IMR-90 (cell line): Measurements from ENCODE around the gene SCAMP1. TPM values are rescaled to one million over a fixed set of nuclear protein-coding genes. Genes with fewer than 3 reads are reported as not detected.

Experiments
- ATAC-seq: fragments of 200-7000 bp; cut with Tn5 transposase; 2 replicates; pipeline ENCODE4 v1.9.1; 2020; ENCODE audit warnings: low read depth, mild to moderate bottlenecking, moderate library complexity
- BruUV-seq: library from RNA; stranded (reverse); fragments of 400-500 nt; replicated peaks from 2 replicates; lab custom pipeline; 2021; lab: Mats Ljungman, UMichigan
- CTCF ChIA-PET: fragments of 300-600 bp; formaldehyde crosslinking; extraction: SDS; loops from one replicate; lab custom pipeline; 2021; ENCODE audit warnings: antibody characterized with exemption; lab: Yijun Ruan, JAX
- POLR2A ChIA-PET: fragments of 300-600 bp; sonication (Branson Sonifier 250); formaldehyde crosslinking; loops from one replicate; lab custom pipeline; 2022; ENCODE audit warnings: antibody characterized with exemption; ENCODE audit not compliant: unreplicated experiment; lab: Charles Lee
- DNase-seq: peaks from one replicate; pipeline ENCODE4 v3.0.0; 2013
- H2AFZ ChIP-seq: replicated peaks from 2 replicates; pipeline ENCODE3; 2013; ENCODE audit warnings: low read length, mild to moderate bottlenecking; ENCODE audit not compliant: poor library complexity
- H2AK5ac ChIP-seq: 2 replicates; pipeline ENCODE4 v1.6.1; 2013; ENCODE audit warnings: low read depth, low read length, inconsistent platforms
- H2AK9ac ChIP-seq: replicated peaks from 2 replicates; pipeline ENCODE3; 2013; ENCODE audit warnings: mild to moderate bottlenecking, low read depth, low read length, moderate library complexity; ENCODE audit not compliant: poor library complexity
- H2BK120ac ChIP-seq: 2 replicates; pipeline ENCODE4 v1.6.1; 2013; ENCODE audit warnings: low read depth, low read length, inconsistent platforms
- H2BK15ac ChIP-seq: 3 replicates; pipeline ENCODE4 v1.6.1; 2013; ENCODE audit warnings: low read depth, low read length, inconsistent platforms
- H2BK20ac ChIP-seq: 2 replicates; pipeline ENCODE4 v1.6.1; 2013; ENCODE audit warnings: low read depth, mild to moderate bottlenecking, inconsistent platforms, low read length, moderate library complexity
- H2BK5ac ChIP-seq: 2 replicates; pipeline ENCODE4 v1.6.1; 2013; ENCODE audit warnings: mild to moderate bottlenecking, low read depth, low read length, inconsistent platforms; ENCODE audit not compliant: poor library complexity, severe bottlenecking
- H3K14ac ChIP-seq: replicated peaks from 2 replicates; pipeline ENCODE4 v1.6.1; 2013; ENCODE audit warnings: low read depth, low read length, inconsistent platforms
- H3K18ac ChIP-seq: 2 replicates; pipeline ENCODE4 v1.6.1; 2013; ENCODE audit warnings: low read depth, low read length, control low read depth
- H3K23ac ChIP-seq: 2 replicates; pipeline ENCODE4 v1.6.1; 2013; ENCODE audit warnings: low read depth, low read length, inconsistent platforms
- H3K27ac ChIP-seq: 2 replicates; pipeline ENCODE4 v1.5.1; 2013; ENCODE audit warnings: mild to moderate bottlenecking, control low read depth, low read length; ENCODE audit not compliant: insufficient read depth
- H3K27me3 ChIP-seq: 2 replicates; pipeline ENCODE4 v1.6.1; 2013; ENCODE audit warnings: low read length; ENCODE audit not compliant: control insufficient read depth, insufficient read depth
- H3K36me3 ChIP-seq: 2 replicates; pipeline ENCODE4 v1.6.1; 2013; ENCODE audit warnings: low read length, mixed read lengths; ENCODE audit not compliant: control insufficient read depth, insufficient read depth
- H3K4ac ChIP-seq: 2 replicates; pipeline ENCODE4 v1.6.1; 2013; ENCODE audit warnings: low read depth, low read length, inconsistent platforms
- H3K4me1 ChIP-seq: 2 replicates; pipeline ENCODE4 v1.6.1; 2013; ENCODE audit warnings: low read length, mixed read lengths; ENCODE audit not compliant: control insufficient read depth, insufficient read depth
- H3K4me2 ChIP-seq: 2 replicates; pipeline ENCODE4 v1.6.1; 2013; ENCODE audit warnings: low read depth, mild to moderate bottlenecking, control low read depth, low read length, moderate library complexity
- H3K4me3 ChIP-seq: 2 replicates; pipeline ENCODE4 v1.5.1; 2013; ENCODE audit warnings: low read depth, mild to moderate bottlenecking, control low read depth, low read length, moderate library complexity; ENCODE audit not compliant: insufficient read depth
- H3K56ac ChIP-seq: 2 replicates; pipeline ENCODE4 v1.6.1; 2013; ENCODE audit warnings: low read length, inconsistent platforms; ENCODE audit not compliant: insufficient read depth; ENCODE audit errors: extremely low read depth
- H3K79me1 ChIP-seq, 2 experiments: 2 replicates each; pipeline ENCODE4 v1.6.1; 2013; ENCODE audit warnings: low read length in 2 of 2, inconsistent platforms in 1 of 2, low read depth in 1 of 2
- H3K9ac ChIP-seq: 2 replicates; pipeline ENCODE4 v1.6.1; 2013; ENCODE audit warnings: low read depth, low read length, control low read depth
- H3K9me1 ChIP-seq: 2 replicates; pipeline ENCODE4 v1.6.1; 2013; ENCODE audit warnings: low read length, inconsistent platforms; ENCODE audit not compliant: insufficient read depth
- H3K9me3 ChIP-seq: 2 replicates; pipeline ENCODE4 v1.6.1; 2013; ENCODE audit warnings: low read length; ENCODE audit not compliant: control insufficient read depth, insufficient read depth
- H4K20me1 ChIP-seq: 2 replicates; pipeline ENCODE4 v1.6.1; 2013; ENCODE audit warnings: low read length, inconsistent platforms; ENCODE audit not compliant: insufficient read depth
- H4K5ac ChIP-seq: 2 replicates; pipeline ENCODE4 v1.6.1; 2013; ENCODE audit warnings: mild to moderate bottlenecking, low read depth, low read length, control low read depth
- H4K8ac ChIP-seq, 2 experiments: 2 replicates each; pipeline ENCODE4 v1.6.1; 2013; ENCODE audit warnings: low read depth in 2 of 2, low read length in 2 of 2, control low read depth in 1 of 2, inconsistent platforms in 1 of 2
- H4K91ac ChIP-seq: 2 replicates; pipeline ENCODE4 v1.6.1; 2013; ENCODE audit warnings: low read depth, low read length, inconsistent platforms; ENCODE audit not compliant: insufficient read depth
- BHLHE40 ChIP-seq: fragments of 150-350 bp; IDR thresholded peaks from 2 replicates; pipeline ENCODE4 v1.6.1; 2016; ENCODE audit warnings: mild to moderate bottlenecking, low read depth, low read length
- CEBPB ChIP-seq: IDR thresholded peaks from 2 replicates; pipeline ENCODE4 v1.6.1; 2012; ENCODE audit warnings: low read depth, low read length, improper control_type of control experiment
- CHD1 ChIP-seq: IDR thresholded peaks from 2 replicates; pipeline ENCODE4 v1.6.1; 2012; ENCODE audit warnings: low read depth, low read length, improper control_type of control experiment
- FOS ChIP-seq: fragments of 150-350 bp; IDR thresholded peaks from 2 replicates; pipeline ENCODE4 v1.6.1; 2016; ENCODE audit warnings: low read depth, low read length
- MAFK ChIP-seq: IDR thresholded peaks from 2 replicates; pipeline ENCODE4 v1.6.1; 2012; ENCODE audit warnings: low read depth, low read length, improper control_type of control experiment
- MAZ ChIP-seq: IDR thresholded peaks from 2 replicates; pipeline ENCODE4 v1.6.1; 2012; ENCODE audit warnings: low read depth, mild to moderate bottlenecking, low read length, improper control_type of control experiment, moderate library complexity, borderline replicate concordance
- MXI1 ChIP-seq: IDR thresholded peaks from 2 replicates; pipeline ENCODE4 v1.6.1; 2012; ENCODE audit warnings: low read depth, mild to moderate bottlenecking, low read length, moderate library complexity, borderline replicate concordance
- NFE2L2 ChIP-seq: fragments of 150-350 bp; IDR thresholded peaks from 2 replicates; pipeline ENCODE4 v1.6.1; 2016; ENCODE audit warnings: low read depth, mild to moderate bottlenecking, low read length
- POLR2A ChIP-seq: IDR thresholded peaks from 2 replicates; pipeline ENCODE4 v1.6.1; 2012; ENCODE audit warnings: mild to moderate bottlenecking, low read depth, low read length
- RAD21 ChIP-seq: IDR thresholded peaks from 2 replicates; pipeline ENCODE4 v1.6.1; 2012; ENCODE audit warnings: low read length, improper control_type of control experiment
- RCOR1 ChIP-seq: IDR thresholded peaks from 2 replicates; pipeline ENCODE4 v1.6.1; 2012; ENCODE audit warnings: mild to moderate bottlenecking, low read length, improper control_type of control experiment; ENCODE audit not compliant: insufficient replicate concordance
- RFX5 ChIP-seq: IDR thresholded peaks from 2 replicates; pipeline ENCODE4 v1.8.0; 2012; ENCODE audit warnings: low read depth, mild to moderate bottlenecking, low read length, moderate library complexity
- SMC3 ChIP-seq: fragments of 150-350 bp; IDR thresholded peaks from 2 replicates; pipeline ENCODE4 v1.6.1; 2016; ENCODE audit warnings: low read depth, mild to moderate bottlenecking, antibody characterized with exemption, low read length, moderate library complexity
- WGBS, 2 experiments: methylation state at CpG; one replicate each; pipeline versions ENCODE4 v1.1.5 to v1.1.7; 2013; ENCODE audit warnings: missing lambda C conversion rate in 2 of 2; ENCODE audit not compliant: insufficient read length in 1 of 2; ENCODE audit errors: extremely low coverage in 2 of 2; 5-methylcytosine and 5-hydroxymethylcytosine counted together
- dilution Hi-C: fragments of 300-500 bp; cut with HindIII; formaldehyde crosslinking; loops from one replicate; pipeline ENCODE4 v1.14.3; 2018; ENCODE audit warnings: low sequenced_read_pairs; ENCODE audit not compliant: unreplicated experiment
- in situ Hi-C: fragments of 300-500 bp; cut with MboI; formaldehyde crosslinking; loops from 3 replicates; pipeline ENCODE4 v1.14.3; 2019; ENCODE audit warnings: low sequenced_read_pairs, inconsistent platforms, mixed read lengths
- intact Hi-C: fragments of 100-400 bp; cut with micrococcal nuclease; formaldehyde crosslinking; loops from 2 replicates; pipeline ENCODE4 v1.10.0; 2022
- polyA plus RNA-seq, 3 experiments: library from polyadenylated mRNA; depleted of rRNA; stranded (reverse); fragments of >200 nt; gene quantifications; 2 replicates each; pipeline ENCODE4 v1.2.3, GENCODE V29; 2012; ENCODE audit warnings: low replicate concordance in 1 of 3
- total RNA-seq: library from RNA; depleted of rRNA; stranded (reverse); fragments of >200 nt; gene quantifications from 2 replicates; pipeline ENCODE4 v1.2.3, GENCODE V29; 2012
- TF ChIP-seq, protein P1 (sequence below): fragments of 150-350 bp; IDR thresholded peaks from 2 replicates; pipeline ENCODE4 v1.6.1; 2016; ENCODE audit warnings: low read depth, mild to moderate bottlenecking, low read length, moderate library complexity, borderline replicate concordance
- TF ChIP-seq, protein P2 (sequence below): conservative IDR thresholded peaks from 2 replicates; pipeline ENCODE4 v1.5.1; 2012; ENCODE audit warnings: mild to moderate bottlenecking, low read depth, low read length, improper control_type of control experiment
- TF ChIP-seq, protein P3 (sequence below): fragments of 150-350 bp; IDR thresholded peaks from 2 replicates; pipeline ENCODE4 v1.6.1; 2017; ENCODE audit warnings: mild to moderate bottlenecking, antibody characterized with exemption, low read length, low read depth

Gene SCAMP1
- total and polyA plus RNA-seq, 2 of the 4 experiments (the other 2 are of a cell fraction): 13.5 to 114 TPM

DNA sequence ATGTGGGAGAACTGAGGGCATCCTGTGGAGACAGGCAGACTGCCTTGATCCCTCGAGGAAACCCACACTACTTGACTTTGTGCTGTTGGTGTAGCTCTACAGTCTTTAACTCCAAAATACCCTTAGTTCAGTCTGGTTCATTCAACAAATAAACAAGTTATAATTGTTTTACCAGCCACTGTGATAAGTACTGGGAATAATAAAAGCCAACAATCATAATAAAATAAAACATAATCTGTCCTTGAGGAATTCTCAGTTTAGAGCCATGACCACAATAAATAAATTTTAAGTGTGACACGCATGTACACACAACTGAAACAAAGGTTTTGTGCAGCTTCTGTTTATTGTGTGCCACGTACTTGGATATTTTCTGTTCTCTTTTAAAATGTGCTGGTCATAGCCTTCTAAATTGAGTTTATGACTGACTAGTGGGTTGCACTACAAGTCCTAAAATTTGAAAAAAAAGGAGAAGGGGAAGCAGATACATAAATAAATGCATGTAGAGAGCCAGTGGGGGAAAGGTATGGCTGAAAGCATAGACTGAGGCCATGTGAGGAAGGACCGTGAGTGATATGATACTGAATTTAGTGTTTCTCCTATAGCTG lies 6.2 kb upstream of the SCAMP1 start:
- ATAC-seq: no peak
- Histone ChIP-seq H2BK120ac (no peak overlapping the region), H4K8ac (no peak overlapping the region), H3K4ac (no peak overlapping the region), H2AFZ (no peak overlapping the region), H3K4me1 (no peaks in the 10 kb centered on the region), H3K56ac (no peak overlapping the region), H3K79me1 (peaks cover 10 to 15% of the 10 kb centered on the region in 2 experiments), H3K9me3 (no peaks in the 10 kb centered on the region), H2AK9ac (no peak overlapping the region), H2BK15ac (no peak overlapping the region), H4K91ac (no peak overlapping the region), H3K27me3 (no peaks in the 10 kb centered on the region), H3K18ac (no peak overlapping the region), H3K36me3 (0 out of 2 replicates have a peak, but pooled peaks cover 2% of the 10 kb centered on the region), H4K20me1 (no peaks in the 10 kb centered on the region), H3K23ac (no peak overlapping the region), H3K14ac (no peak overlapping the region), H3K9me1 (peaks cover 12% of the 10 kb centered on the region), H2BK20ac (no peak overlapping the region), H3K9ac (no peak overlapping the region), H4K5ac (no peak overlapping the region), H3K4me3 (no peak overlapping the region), H2BK5ac (no peak overlapping the region), H2AK5ac (no peak overlapping the region), H3K27ac (no peak overlapping the region), H3K4me2 (no peak overlapping the region)
- DNase-seq: no peak
- no TSS peak for BruUV-seq
- dilution Hi-C loops: no loop called here
- 86% methylated on average over 1 of the region's 4 CpGs; no CpG with 5 or more reads in 1 of the 2 experiments for WGBS, 2 experiments
- POLR2A ChIA-PET: no interaction called here
- CTCF ChIA-PET: no interaction called here
- in situ Hi-C loops: no loop called here
- intact Hi-C loops: no loop called here
- no peak for TF ChIP-seq CEBPB
- TF ChIP-seq RAD21: no peak
- TF ChIP-seq CHD1: no peak
- TF ChIP-seq RFX5: no peak
- no peak for TF ChIP-seq MXI1
- TF ChIP-seq RCOR1: no peak
- TF ChIP-seq, protein P1, sequence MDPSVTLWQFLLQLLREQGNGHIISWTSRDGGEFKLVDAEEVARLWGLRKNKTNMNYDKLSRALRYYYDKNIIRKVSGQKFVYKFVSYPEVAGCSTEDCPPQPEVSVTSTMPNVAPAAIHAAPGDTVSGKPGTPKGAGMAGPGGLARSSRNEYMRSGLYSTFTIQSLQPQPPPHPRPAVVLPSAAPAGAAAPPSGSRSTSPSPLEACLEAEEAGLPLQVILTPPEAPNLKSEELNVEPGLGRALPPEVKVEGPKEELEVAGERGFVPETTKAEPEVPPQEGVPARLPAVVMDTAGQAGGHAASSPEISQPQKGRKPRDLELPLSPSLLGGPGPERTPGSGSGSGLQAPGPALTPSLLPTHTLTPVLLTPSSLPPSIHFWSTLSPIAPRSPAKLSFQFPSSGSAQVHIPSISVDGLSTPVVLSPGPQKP: no peak
- TF ChIP-seq SMC3: no peak
- TF ChIP-seq FOS: no peak
- no peak for TF ChIP-seq MAZ
- TF ChIP-seq BHLHE40: no peak
- no peak for TF ChIP-seq MAFK
- TF ChIP-seq, protein P2, sequence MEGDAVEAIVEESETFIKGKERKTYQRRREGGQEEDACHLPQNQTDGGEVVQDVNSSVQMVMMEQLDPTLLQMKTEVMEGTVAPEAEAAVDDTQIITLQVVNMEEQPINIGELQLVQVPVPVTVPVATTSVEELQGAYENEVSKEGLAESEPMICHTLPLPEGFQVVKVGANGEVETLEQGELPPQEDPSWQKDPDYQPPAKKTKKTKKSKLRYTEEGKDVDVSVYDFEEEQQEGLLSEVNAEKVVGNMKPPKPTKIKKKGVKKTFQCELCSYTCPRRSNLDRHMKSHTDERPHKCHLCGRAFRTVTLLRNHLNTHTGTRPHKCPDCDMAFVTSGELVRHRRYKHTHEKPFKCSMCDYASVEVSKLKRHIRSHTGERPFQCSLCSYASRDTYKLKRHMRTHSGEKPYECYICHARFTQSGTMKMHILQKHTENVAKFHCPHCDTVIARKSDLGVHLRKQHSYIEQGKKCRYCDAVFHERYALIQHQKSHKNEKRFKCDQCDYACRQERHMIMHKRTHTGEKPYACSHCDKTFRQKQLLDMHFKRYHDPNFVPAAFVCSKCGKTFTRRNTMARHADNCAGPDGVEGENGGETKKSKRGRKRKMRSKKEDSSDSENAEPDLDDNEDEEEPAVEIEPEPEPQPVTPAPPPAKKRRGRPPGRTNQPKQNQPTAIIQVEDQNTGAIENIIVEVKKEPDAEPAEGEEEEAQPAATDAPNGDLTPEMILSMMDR: no peak
- TF ChIP-seq, protein P3, sequence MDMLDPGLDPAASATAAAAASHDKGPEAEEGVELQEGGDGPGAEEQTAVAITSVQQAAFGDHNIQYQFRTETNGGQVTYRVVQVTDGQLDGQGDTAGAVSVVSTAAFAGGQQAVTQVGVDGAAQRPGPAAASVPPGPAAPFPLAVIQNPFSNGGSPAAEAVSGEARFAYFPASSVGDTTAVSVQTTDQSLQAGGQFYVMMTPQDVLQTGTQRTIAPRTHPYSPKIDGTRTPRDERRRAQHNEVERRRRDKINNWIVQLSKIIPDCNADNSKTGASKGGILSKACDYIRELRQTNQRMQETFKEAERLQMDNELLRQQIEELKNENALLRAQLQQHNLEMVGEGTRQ: no peak
- TF ChIP-seq POLR2A: no peak
- TF ChIP-seq NFE2L2: no peak
